CD14-positive monocyte (primary cell): ENCODE results near the gene WASF2. TPM values are rescaled to one million over a fixed set of nuclear protein-coding genes. Genes with fewer than 3 reads are reported as not detected.

Experiments
- DNase-seq, 3 donors: peaks; one replicate each; pipeline ENCODE4 v3.0.0-alpha.2; 2011 to 2022
- H2AFZ ChIP-seq: 2 replicates; pipeline ENCODE4 v1.6.0; 2012; ENCODE audit warnings: mild to moderate bottlenecking, low read depth, low read length, inconsistent platforms; ENCODE audit not compliant: insufficient read depth, poor library complexity, severe bottlenecking
- H3K27ac ChIP-seq, 2 donors: 1 replicate in 1 of 2; 2 replicates in 1 of 2; pipeline ENCODE4 v1.5.1; 2012 to 2013; ENCODE audit warnings: low read length in 2 of 2, control low read depth in 1 of 2, inconsistent platforms in 1 of 2, low read depth in 1 of 2, mild to moderate bottlenecking in 1 of 2
- H3K27me3 ChIP-seq, 2 donors: one replicate each; pipeline versions ENCODE4 v1.6.0 to v1.6.1; 2011 to 2013; ENCODE audit warnings: low read length in 2 of 2; ENCODE audit not compliant: control insufficient read depth in 2 of 2, insufficient read depth in 2 of 2
- H3K36me3 ChIP-seq, 2 donors: replicated peaks in 1 of 2; 1 replicate in 1 of 2; 2 replicates in 1 of 2; pipeline versions ENCODE4 v1.5.1 to v1.6.1; 2012 to 2013; ENCODE audit warnings: low read length in 2 of 2, control low read depth in 1 of 2, inconsistent platforms in 1 of 2, mild to moderate bottlenecking in 1 of 2; ENCODE audit not compliant: insufficient read depth in 2 of 2, control insufficient read depth in 1 of 2
- H3K4me1 ChIP-seq, 2 donors: 1 replicate in 1 of 2; 2 replicates in 1 of 2; pipeline versions ENCODE4 v1.5.1 to v1.6.1; 2012 to 2013; ENCODE audit warnings: low read length in 2 of 2, control low read depth in 1 of 2, inconsistent platforms in 1 of 2, mild to moderate bottlenecking in 1 of 2, moderate library complexity in 1 of 2; ENCODE audit not compliant: insufficient read depth in 2 of 2, control insufficient read depth in 1 of 2
- H3K4me2 ChIP-seq: replicated peaks from 2 replicates; pipeline ENCODE3; 2012; ENCODE audit warnings: low read length, moderate library complexity, mild to moderate bottlenecking; ENCODE audit not compliant: poor library complexity, severe bottlenecking; ENCODE audit errors: extremely low read depth
- H3K4me3 ChIP-seq, 3 experiments: fragments of 200-600 bp in 1 of 3; sonication (generic) in 1 of 3; replicated peaks in 1 of 3; 1 replicate in 2 of 3; 2 replicates in 1 of 3; pipeline ENCODE4 v1.5.1; 2011 to 2013; ENCODE audit warnings: low read length in 3 of 3, mild to moderate bottlenecking in 3 of 3, control low read depth in 2 of 3, low read depth in 2 of 3, inconsistent platforms in 1 of 3, moderate library complexity in 1 of 3
- H3K79me2 ChIP-seq: 2 replicates; pipeline ENCODE4 v1.6.0; 2012; ENCODE audit warnings: mild to moderate bottlenecking, control low read depth, inconsistent platforms, low read length, moderate library complexity; ENCODE audit not compliant: insufficient read depth
- H3K9ac ChIP-seq: 2 replicates; pipeline ENCODE4 v1.6.0; 2017; ENCODE audit warnings: low read length, mild to moderate bottlenecking; ENCODE audit not compliant: insufficient read depth, poor library complexity, severe bottlenecking
- H3K9me3 ChIP-seq, 2 donors: replicated peaks in 1 of 2; 1 replicate in 1 of 2; 2 replicates in 1 of 2; pipeline versions ENCODE4 v1.5.1 to v1.6.1; 2012 to 2013; ENCODE audit warnings: low read length in 2 of 2, control low read depth in 1 of 2; ENCODE audit not compliant: control insufficient read depth in 1 of 2, insufficient read depth in 1 of 2
- H4K20me1 ChIP-seq: 2 replicates; pipeline ENCODE4 v1.6.0; 2012; ENCODE audit warnings: mild to moderate bottlenecking, low read length, control low read depth, moderate library complexity; ENCODE audit not compliant: insufficient read depth
- H3K27ac Mint-ChIP-seq, 7 donors: one replicate each; pipeline ENCODE4 v1.8.0; 2020; ENCODE audit warnings: mild to moderate bottlenecking in 7 of 7, mixed read lengths in 7 of 7, moderate library complexity in 6 of 7, inconsistent platforms in 2 of 7
- H3K27me3 Mint-ChIP-seq, 3 donors: one replicate each; pipeline ENCODE4 v1.8.0; 2021 to 2022; ENCODE audit warnings: low read depth in 3 of 3, mild to moderate bottlenecking in 3 of 3, mixed read lengths in 3 of 3, moderate library complexity in 3 of 3, inconsistent platforms in 1 of 3
- H3K36me3 Mint-ChIP-seq, 2 donors: one replicate each; pipeline ENCODE4 v1.8.0; 2020; ENCODE audit warnings: mixed read lengths in 2 of 2, inconsistent platforms in 1 of 2, mild to moderate bottlenecking in 1 of 2
- H3K4me1 Mint-ChIP-seq: one replicate; pipeline ENCODE4 v1.8.0; 2020; ENCODE audit warnings: mild to moderate bottlenecking, mixed read lengths
- H3K4me3 Mint-ChIP-seq, 2 donors: one replicate each; pipeline ENCODE4 v1.8.0; 2020; ENCODE audit warnings: mild to moderate bottlenecking in 2 of 2, mixed read lengths in 2 of 2, moderate library complexity in 1 of 2
- H3K9me3 Mint-ChIP-seq, 7 donors: one replicate each; pipeline ENCODE4 v1.8.0; 2020 to 2022; ENCODE audit warnings: mixed read lengths in 7 of 7, mild to moderate bottlenecking in 6 of 7, moderate library complexity in 6 of 7, inconsistent platforms in 2 of 7
- WGBS: methylation state at CpG from one replicate; pipeline ENCODE4 v1.1.5; 2013; ENCODE audit warnings: missing lambda C conversion rate; ENCODE audit not compliant: insufficient coverage; 5-methylcytosine and 5-hydroxymethylcytosine counted together
- intact Hi-C, 2 donors: fragments of 100-400 bp; cut with micrococcal nuclease; formaldehyde crosslinking; loops; one replicate each; pipeline versions ENCODE4 v1.15.0 to v1.15.1; 2023
- polyA plus RNA-seq, 3 donors: library from polyadenylated mRNA; depleted of rRNA in 1 of 3; unstranded in 2 of 3; stranded (reverse) in 1 of 3; fragments of 300-500 nt in 2 of 3; fragments of >200 nt in 1 of 3; fragmentation: Illumina TruSeq in 2 of 3; gene quantifications; 1 replicate in 2 of 3; 2 replicates in 1 of 3; pipeline ENCODE4 v1.2.3, GENCODE V29; 2012 to 2021
- TF ChIP-seq, protein P1 (sequence below): fragments of 200-600 bp; IDR thresholded peaks from one replicate; pipeline ENCODE4 v1.8.0; 2022; ENCODE audit warnings: antibody characterized with exemption, mild to moderate bottlenecking

The WASF2 gene
- polyA plus RNA-seq, 3 donors = 53.5 to 91.6 (median 86.4) TPM

DNA sequence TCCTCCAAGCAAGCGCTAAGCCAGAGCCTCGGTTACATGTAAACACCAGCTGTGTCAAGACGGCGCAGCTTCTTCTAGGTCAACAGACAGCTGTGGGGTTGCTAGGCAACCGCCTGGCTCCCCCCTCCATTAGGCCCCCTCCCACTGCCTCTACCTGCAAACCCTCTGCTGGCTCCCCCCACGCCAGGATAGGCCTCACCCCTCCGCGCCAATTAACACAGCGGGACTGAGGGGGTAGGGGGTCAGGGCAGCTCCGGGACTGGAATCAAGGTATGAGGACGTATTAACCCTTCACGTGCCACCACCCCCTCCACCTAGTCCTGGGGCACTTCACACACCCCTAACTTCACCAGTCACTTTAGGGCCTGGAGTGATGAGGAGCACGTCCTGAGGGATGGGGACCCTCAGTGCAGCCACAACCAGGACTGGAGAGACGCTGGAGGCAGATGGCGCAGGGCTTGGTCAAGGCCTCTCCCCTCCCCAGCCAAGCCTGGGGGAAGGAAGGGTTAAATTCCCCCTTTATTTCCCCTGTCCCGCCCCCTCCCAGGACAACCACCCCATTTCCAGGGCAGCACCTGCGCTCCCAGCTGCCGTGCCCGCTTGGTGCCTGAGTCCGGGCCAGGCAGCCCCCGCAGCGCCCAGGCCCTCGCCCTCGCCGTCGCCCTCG lies 37.4 kb upstream of the WASF2 start:
- H3K4me2 ChIP-seq = peak overlapping the region; percentile 97
- Mint-ChIP-seq H3K27ac (peak overlapping the region in 1 of 7 donors; percentile 86), H3K4me1 (peaks cover 76% of the 10 kb centered on the region), H3K9me3 (peaks cover 0 to 3% (median 0%) of the 10 kb centered on the region in 7 donors), H3K27me3 (peaks cover 12 to 17% (median 16%) of the 10 kb centered on the region in 3 donors), H3K4me3 (peak overlapping the region; percentile 61 to 85), H3K36me3 (peaks cover 2 to 7% of the 10 kb centered on the region in 2 donors)
- no peaks in the 10 kb centered on the region for H3K36me3 ChIP-seq
- peak overlapping the region; percentile 34 to 80 (median 42) for H3K4me3 ChIP-seq
- intact Hi-C loops = no loop called here
- H4K20me1 ChIP-seq = no peaks in the 10 kb centered on the region
- peaks cover 66 to 79% of the 10 kb centered on the region in 2 donors for H3K4me1 ChIP-seq
- whole genome bisulfite sequencing = 2% methylated on average over 17 of the region's 27 CpGs
- peak overlapping the region; percentile 56 for H3K9ac ChIP-seq
- TF ChIP-seq, protein P1, sequence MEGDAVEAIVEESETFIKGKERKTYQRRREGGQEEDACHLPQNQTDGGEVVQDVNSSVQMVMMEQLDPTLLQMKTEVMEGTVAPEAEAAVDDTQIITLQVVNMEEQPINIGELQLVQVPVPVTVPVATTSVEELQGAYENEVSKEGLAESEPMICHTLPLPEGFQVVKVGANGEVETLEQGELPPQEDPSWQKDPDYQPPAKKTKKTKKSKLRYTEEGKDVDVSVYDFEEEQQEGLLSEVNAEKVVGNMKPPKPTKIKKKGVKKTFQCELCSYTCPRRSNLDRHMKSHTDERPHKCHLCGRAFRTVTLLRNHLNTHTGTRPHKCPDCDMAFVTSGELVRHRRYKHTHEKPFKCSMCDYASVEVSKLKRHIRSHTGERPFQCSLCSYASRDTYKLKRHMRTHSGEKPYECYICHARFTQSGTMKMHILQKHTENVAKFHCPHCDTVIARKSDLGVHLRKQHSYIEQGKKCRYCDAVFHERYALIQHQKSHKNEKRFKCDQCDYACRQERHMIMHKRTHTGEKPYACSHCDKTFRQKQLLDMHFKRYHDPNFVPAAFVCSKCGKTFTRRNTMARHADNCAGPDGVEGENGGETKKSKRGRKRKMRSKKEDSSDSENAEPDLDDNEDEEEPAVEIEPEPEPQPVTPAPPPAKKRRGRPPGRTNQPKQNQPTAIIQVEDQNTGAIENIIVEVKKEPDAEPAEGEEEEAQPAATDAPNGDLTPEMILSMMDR = no peak
- no peak for DNase-seq
- peak overlapping the region; percentile 83 for H2AFZ ChIP-seq
- peaks cover 0 to 8% of the 10 kb centered on the region in 2 donors for H3K27me3 ChIP-seq
- H3K9me3 ChIP-seq = no peaks in the 10 kb centered on the region
- H3K79me2 ChIP-seq = peaks cover 15% of the 10 kb centered on the region
- peak overlapping the region in 1 of 2 donors; percentile 38 for H3K27ac ChIP-seq

DNA sequence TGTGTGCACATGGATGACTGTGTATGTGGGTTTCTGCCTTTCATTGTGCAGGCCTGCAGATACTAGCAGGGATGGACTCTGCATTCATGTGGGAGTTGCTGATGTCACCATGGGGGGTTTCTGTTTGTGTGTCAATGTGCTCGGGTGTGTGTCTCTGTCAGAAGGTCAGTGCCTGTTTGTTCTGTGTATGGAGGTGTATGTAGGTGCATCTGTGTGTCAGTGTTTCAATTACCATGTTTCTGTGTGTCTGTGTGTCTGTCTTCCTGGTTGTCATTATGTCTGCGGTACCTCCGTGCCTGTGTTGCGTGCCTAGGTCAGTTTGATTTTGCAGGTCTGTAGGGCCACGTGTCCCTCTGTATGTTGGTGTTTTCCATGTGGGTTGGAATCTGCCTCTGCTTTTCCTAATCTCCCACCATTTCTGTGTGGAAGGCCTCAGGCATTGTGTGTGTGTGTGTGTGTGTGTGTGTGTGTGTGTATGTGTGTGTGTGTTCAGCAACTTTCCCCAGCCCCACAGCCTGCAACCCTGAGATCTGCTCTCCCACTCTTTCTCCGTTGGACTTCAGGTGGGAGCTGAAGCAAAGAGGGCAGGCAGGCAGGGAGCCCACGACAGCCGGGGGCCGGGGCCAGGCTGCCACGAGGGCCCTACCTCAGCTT lies 36.7 kb upstream of the WASF2 start:
- Mint-ChIP-seq H3K4me1 (peaks cover 76% of the 10 kb centered on the region), H3K27ac (peak overlapping the region; percentile 6 to 91 (median 86)), H3K9me3 (peaks cover 0 to 3% (median 0%) of the 10 kb centered on the region in 7 donors), H3K36me3 (peaks cover 2 to 7% of the 10 kb centered on the region in 2 donors), H3K4me3 (peak overlapping the region; percentile 72 to 85), H3K27me3 (peaks cover 16 to 17% (median 17%) of the 10 kb centered on the region in 3 donors)
- 12% methylated on average over 6 of the region's 10 CpGs for WGBS
- peak overlapping the region; percentile 97 for H3K4me2 ChIP-seq
- H4K20me1 ChIP-seq = no peaks in the 10 kb centered on the region
- H3K27me3 ChIP-seq = peaks cover 0 to 8% of the 10 kb centered on the region in 2 donors
- DNase-seq = peak in 1 of 3 donors; percentile 42
- intact Hi-C loops = no loop called here
- H3K9ac ChIP-seq = peak overlapping the region; percentile 62
- H3K4me3 ChIP-seq = peak overlapping the region; percentile 24 to 80 (median 34)
- no peaks in the 10 kb centered on the region for H3K36me3 ChIP-seq
- H3K9me3 ChIP-seq = no peaks in the 10 kb centered on the region
- H3K27ac ChIP-seq = peak overlapping the region in 1 of 2 donors; percentile 38
- H3K4me1 ChIP-seq = peaks cover 72 to 81% of the 10 kb centered on the region in 2 donors
- TF ChIP-seq, protein P1 = no peak
- H3K79me2 ChIP-seq = peaks cover 15% of the 10 kb centered on the region
- peak overlapping the region; percentile 83 for H2AFZ ChIP-seq
